SK-N-SH (cell line): ENCODE results near the gene BAHCC1. TPM values are rescaled to one million over a fixed set of nuclear protein-coding genes. Genes with fewer than 3 reads are reported as not detected.

ENCODE experiments used
- CTCF ChIA-PET: fragments of 300-600, 350-600 bp; formaldehyde crosslinking; extraction: SDS; loops from one replicate; lab custom pipeline; 2021; lab: Yijun Ruan, JAX
- POLR2A ChIA-PET: fragments of 350-600 bp; sonication (Branson Sonifier 250); formaldehyde crosslinking; extraction: SDS; loops from one replicate; lab custom pipeline; 2020; ENCODE audit warnings: antibody characterized with exemption, inconsistent platforms; lab: Yijun Ruan, JAX
- DNase-seq: peaks from one replicate; pipeline ENCODE4 v3.0.0; 2012
- H2AFZ ChIP-seq: fragments of 200-600 bp; sonication (generic); 2 replicates; pipeline ENCODE4 v1.8.1; 2016; ENCODE audit warnings: antibody characterized with exemption, mild to moderate bottlenecking, low read depth
- H3F3A ChIP-seq: fragments of 200-600 bp; sonication (generic); replicated peaks from 2 replicates; pipeline ENCODE3; 2016; ENCODE audit warnings: antibody characterized with exemption, mild to moderate bottlenecking; ENCODE audit not compliant: insufficient read depth
- H3K27ac ChIP-seq, 2 experiments: fragments of 200-500 bp in 1 of 2; fragments of 200-600 bp in 1 of 2; sonication (Bioruptor generic) in 1 of 2; sonication (generic), shearing (Covaris generic) in 1 of 2; 2 replicates each; pipeline versions ENCODE4 v1.5.1 to v1.6.1; 2014 to 2016; ENCODE audit warnings: low read depth in 2 of 2, inconsistent platforms in 1 of 2, low read length in 1 of 2, mild to moderate bottlenecking in 1 of 2, mixed read lengths in 1 of 2
- H3K27me3 ChIP-seq: fragments of 200-600 bp; sonication (generic), shearing (Covaris generic); 2 replicates; pipeline ENCODE4 v1.6.1; 2016; ENCODE audit warnings: mixed run types; ENCODE audit not compliant: insufficient read depth
- H3K36me3 ChIP-seq, 2 experiments: fragments of 200-500 bp in 1 of 2; fragments of 200-600 bp in 1 of 2; sonication (Bioruptor generic) in 1 of 2; sonication (generic) in 1 of 2; replicated peaks in 1 of 2; 2 replicates each; pipeline versions ENCODE3 to v1.5.1; 2014 to 2016; ENCODE audit warnings: low read length in 1 of 2, mild to moderate bottlenecking in 1 of 2; ENCODE audit not compliant: insufficient read depth in 2 of 2, control insufficient read depth in 1 of 2
- H3K4me1 ChIP-seq, 2 experiments: fragments of 200-500 bp in 1 of 2; fragments of 200-600 bp in 1 of 2; sonication (Bioruptor generic) in 1 of 2; sonication (generic), shearing (Covaris generic) in 1 of 2; 2 replicates each; pipeline versions ENCODE4 v1.5.1 to v1.6.1; 2014 to 2016; ENCODE audit warnings: low read depth in 1 of 2, low read length in 1 of 2, mixed run types in 1 of 2; ENCODE audit not compliant: insufficient read depth in 2 of 2, control insufficient read depth in 1 of 2
- H3K4me2 ChIP-seq: fragments of 200-600 bp; sonication (generic), shearing (Covaris generic); 2 replicates; pipeline ENCODE4 v1.6.1; 2017; ENCODE audit warnings: mixed run types
- H3K4me3 ChIP-seq, 2 experiments: fragments of 200-500 bp in 1 of 2; fragments of 200-600 bp in 1 of 2; sonication (Bioruptor generic) in 1 of 2; sonication (generic), shearing (Covaris generic) in 1 of 2; 2 replicates each; pipeline versions ENCODE4 v1.5.1 to v1.8.1; 2014 to 2016; ENCODE audit warnings: low read depth in 2 of 2, inconsistent platforms in 1 of 2, low read length in 1 of 2, mild to moderate bottlenecking in 1 of 2, mixed read lengths in 1 of 2, moderate library complexity in 1 of 2
- H3K79me2 ChIP-seq: fragments of 200-600 bp; sonication (generic); 2 replicates; pipeline ENCODE4 v1.8.1; 2017; ENCODE audit warnings: mild to moderate bottlenecking; ENCODE audit not compliant: insufficient read depth
- H3K9ac ChIP-seq: fragments of 200-600 bp; sonication (generic); 2 replicates; pipeline ENCODE4 v1.6.1; 2017; ENCODE audit warnings: mixed run types
- H3K9me2 ChIP-seq: fragments of 200-600 bp; sonication (generic); 2 replicates; pipeline ENCODE4 v1.6.1; 2017; ENCODE audit warnings: mixed run types
- H3K9me3 ChIP-seq: fragments of 200-600 bp; sonication (generic); 2 replicates; pipeline ENCODE4 v1.6.1; 2017; ENCODE audit warnings: mixed run types, mild to moderate bottlenecking, moderate library complexity
- H4K20me1 ChIP-seq: fragments of 200-600 bp; sonication (generic); 2 replicates; pipeline ENCODE4 v1.6.1; 2017; ENCODE audit warnings: mild to moderate bottlenecking, mixed run types; ENCODE audit not compliant: insufficient read depth
- ELF1 ChIP-seq: IDR thresholded peaks from 2 replicates; pipeline ENCODE4 v1.4.0; 2012
- EP300 ChIP-seq, 2 experiments: IDR thresholded peaks; 2 replicates each; pipeline versions ENCODE4 v1.4.0 to v1.6.1; 2012; ENCODE audit warnings: borderline replicate concordance in 1 of 2, low read depth in 1 of 2, low read length in 1 of 2
- GATA2 ChIP-seq: sonication (generic); formaldehyde crosslinking; IDR thresholded peaks from 2 replicates; pipeline ENCODE4 v1.5.0; 2020; ENCODE audit warnings: mild to moderate bottlenecking, missing genetic modification reagents
- NRF1 ChIP-seq: IDR thresholded peaks from 2 replicates; pipeline ENCODE4 v1.6.1; 2012; ENCODE audit warnings: low read depth, mild to moderate bottlenecking, low read length
- SIN3A ChIP-seq: IDR thresholded peaks from 2 replicates; pipeline ENCODE4 v1.6.1; 2012; ENCODE audit warnings: low read depth, mild to moderate bottlenecking, low read length, moderate library complexity, borderline replicate concordance
- SMC3 ChIP-seq: IDR thresholded peaks from 2 replicates; pipeline ENCODE4 v1.6.1; 2012; ENCODE audit warnings: low read depth, low read length, improper control_type of control experiment
- WGBS: methylation state at CpG from one replicate; pipeline ENCODE4 v1.1.6; 2017; ENCODE audit warnings: low lambda C conversion rate; 5-methylcytosine and 5-hydroxymethylcytosine counted together
- polyA plus RNA-seq, 3 experiments: library from polyadenylated mRNA; depleted of rRNA; stranded (reverse); fragments of >200 nt; gene quantifications; 2 replicates each; pipeline ENCODE4 v1.2.3, GENCODE V29; 2012
- TF ChIP-seq, protein P1 (sequence below): IDR thresholded peaks from 2 replicates; pipeline ENCODE4; 2012
- TF ChIP-seq, protein P2 (sequence below): IDR thresholded peaks from 2 replicates; pipeline ENCODE4 v1.4.0; 2012; ENCODE audit warnings: low read depth

The BAHCC1 gene
- polyA plus RNA-seq, 1 of the 3 experiments (the other 2 are of a cell fraction) = 6.4 TPM

DNA sequence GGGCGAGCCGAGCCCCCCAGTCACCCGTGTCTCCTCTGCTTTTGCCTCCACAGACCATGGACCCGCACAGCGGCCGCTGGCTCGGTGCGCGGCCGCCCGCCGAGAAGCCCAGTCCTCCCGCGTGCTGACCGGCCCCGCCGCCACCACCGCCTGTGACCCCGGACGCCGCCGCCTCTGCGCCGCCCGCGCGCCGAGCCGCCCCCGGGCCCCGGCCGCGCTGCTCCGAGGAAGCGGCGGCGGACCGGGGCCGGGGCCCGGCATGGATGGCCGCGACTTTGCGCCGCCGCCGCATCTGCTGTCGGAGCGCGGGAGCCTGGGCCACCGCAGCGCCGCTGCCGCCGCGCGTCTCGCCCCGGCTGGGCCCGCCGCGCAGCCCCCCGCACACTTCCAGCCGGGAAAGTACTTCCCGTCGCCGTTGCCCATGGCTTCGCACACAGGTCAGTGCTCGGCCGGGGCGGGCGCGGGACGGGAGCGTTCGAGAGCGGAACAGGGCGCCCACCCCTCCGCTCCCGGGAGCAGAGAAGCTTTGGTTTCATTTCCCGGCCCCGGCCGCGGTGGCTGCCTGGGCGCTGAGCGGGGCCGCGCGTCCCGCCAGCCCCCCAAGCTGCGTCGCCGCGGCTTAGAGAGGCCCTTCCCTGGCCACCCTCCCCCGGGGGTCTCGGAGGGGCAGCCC, 4.4 kb downstream of the BAHCC1 start:
- H3K27ac ChIP-seq = peak overlapping the region; percentile 55 to 64
- POLR2A ChIA-PET = no interaction called here
- no peaks in the 10 kb centered on the region for H3K9me2 ChIP-seq
- TF ChIP-seq NRF1 (no peak), SIN3A (no peak), SMC3 (no peak), EP300 (IDR thresholded peaks at IDR 0.05; ENCODE audit: borderline replicate concordance in 1 of 2, low read depth in 1 of 2, low read length in 1 of 2) (no peak), ELF1 (no peak)
- TF ChIP-seq, protein P1, sequence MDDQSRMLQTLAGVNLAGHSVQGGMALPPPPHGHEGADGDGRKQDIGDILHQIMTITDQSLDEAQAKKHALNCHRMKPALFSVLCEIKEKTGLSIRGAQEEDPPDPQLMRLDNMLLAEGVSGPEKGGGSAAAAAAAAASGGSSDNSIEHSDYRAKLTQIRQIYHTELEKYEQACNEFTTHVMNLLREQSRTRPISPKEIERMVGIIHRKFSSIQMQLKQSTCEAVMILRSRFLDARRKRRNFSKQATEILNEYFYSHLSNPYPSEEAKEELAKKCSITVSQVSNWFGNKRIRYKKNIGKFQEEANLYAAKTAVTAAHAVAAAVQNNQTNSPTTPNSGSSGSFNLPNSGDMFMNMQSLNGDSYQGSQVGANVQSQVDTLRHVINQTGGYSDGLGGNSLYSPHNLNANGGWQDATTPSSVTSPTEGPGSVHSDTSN = no peak
- TF ChIP-seq, protein P2, sequence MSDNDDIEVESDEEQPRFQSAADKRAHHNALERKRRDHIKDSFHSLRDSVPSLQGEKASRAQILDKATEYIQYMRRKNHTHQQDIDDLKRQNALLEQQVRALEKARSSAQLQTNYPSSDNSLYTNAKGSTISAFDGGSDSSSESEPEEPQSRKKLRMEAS = no peak
- H4K20me1 ChIP-seq = peaks cover 3% of the 10 kb centered on the region
- WGBS = 11% methylated on average over 24 of the region's 95 CpGs
- CTCF ChIA-PET = interaction anchor here (0.6 to 8.6 kb wide), 10 partner anchors 8 to 395 kb away, joined by 3 to 104 read pairs (median 27); no protein-coding TSS in a partner anchor
- peaks cover 73% of the 10 kb centered on the region for H3K79me2 ChIP-seq
- H3K9me3 ChIP-seq = no peaks in the 10 kb centered on the region
- H3K4me3 ChIP-seq = peak overlapping the region; percentile 60 to 65
- no peaks in the 10 kb centered on the region for H3K27me3 ChIP-seq
- H3K36me3 ChIP-seq = no peaks in the 10 kb centered on the region
- peak overlapping the region; percentile 95 for H3K4me2 ChIP-seq
- H2AFZ ChIP-seq = no peak overlapping the region
- peak overlapping the region; percentile 69 for H3K9ac ChIP-seq
- peaks cover 48 to 75% of the 10 kb centered on the region in 2 experiments for H3K4me1 ChIP-seq
- peak; percentile 82 for DNase-seq
- H3F3A ChIP-seq = peaks cover 42% of the 10 kb centered on the region

DNA sequence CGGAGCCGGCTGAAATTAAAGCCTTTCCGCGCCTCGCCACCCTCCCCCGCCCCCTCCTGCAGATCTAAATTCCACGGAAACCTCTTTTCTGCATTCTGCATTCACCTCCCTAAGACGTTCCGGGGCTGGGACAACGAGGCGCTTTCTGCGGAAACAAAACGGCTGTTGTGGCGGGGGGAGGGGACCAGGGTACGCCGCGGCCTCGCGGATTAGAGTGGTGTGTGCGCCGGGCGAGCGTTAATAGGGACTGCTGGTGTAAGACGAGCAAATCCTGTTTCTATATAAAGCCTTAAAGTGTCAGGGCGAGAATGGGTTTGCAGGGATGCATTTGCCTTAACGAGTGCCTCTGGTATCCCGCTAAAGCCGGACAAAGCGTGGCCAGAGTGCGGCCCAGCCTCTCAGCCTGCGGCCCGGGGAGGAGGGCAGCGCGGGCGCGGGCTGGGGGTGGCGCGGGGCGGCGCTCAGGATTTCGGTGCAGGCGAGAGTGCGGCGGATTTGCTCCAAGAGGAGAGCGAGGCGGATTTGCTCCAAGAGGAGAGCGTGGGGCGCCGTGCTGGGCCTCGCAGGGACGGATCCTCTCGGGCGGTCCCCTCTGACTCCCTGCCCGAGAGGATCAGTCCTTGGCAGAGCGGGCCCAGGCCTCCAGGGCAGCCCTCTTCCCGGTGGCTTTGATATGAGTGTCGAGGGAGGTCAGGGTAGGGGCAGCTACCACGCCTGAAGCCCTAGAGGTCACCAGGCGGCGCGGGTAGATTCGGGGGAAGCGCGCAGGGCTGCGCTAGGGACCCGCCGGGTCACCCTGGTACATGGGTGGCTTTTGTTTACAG, 5.1 kb downstream of the BAHCC1 start:
- peak overlapping the region; percentile 55 to 64; a peak in 3 of 4 replicates for H3K27ac ChIP-seq
- H3K9me3 ChIP-seq = no peaks in the 10 kb centered on the region
- TF ChIP-seq, protein P2 = peak; percentile 37; the same call in 1 of the 2 replicates
- no peak for TF ChIP-seq GATA2 (CRISPR knock-in tag)
- peak overlapping the region; percentile 60 to 65 for H3K4me3 ChIP-seq
- no peaks in the 10 kb centered on the region for H3K9me2 ChIP-seq
- H3K4me2 ChIP-seq = peak overlapping the region; percentile 95
- CTCF ChIA-PET = interaction anchor here (1.0 to 6.4 kb wide), 6 partner anchors 9 to 84 kb away, joined by 3 to 41 read pairs (median 4); no protein-coding TSS in a partner anchor
- no peaks in the 10 kb centered on the region for H3K27me3 ChIP-seq
- peak overlapping the region; percentile 69 for H3K9ac ChIP-seq
- no peak overlapping the region for H2AFZ ChIP-seq
- H4K20me1 ChIP-seq = no peaks in the 10 kb centered on the region
- POLR2A ChIA-PET = interaction anchor here (0.6 kb wide), 1 partner anchor 237 kb away, joined by 4 read pairs; no protein-coding TSS in a partner anchor
- H3F3A ChIP-seq = peaks cover 41% of the 10 kb centered on the region
- peaks cover 50 to 70% of the 10 kb centered on the region in 2 experiments for H3K4me1 ChIP-seq
- no peak for DNase-seq
- peaks cover 73% of the 10 kb centered on the region for H3K79me2 ChIP-seq
- WGBS = 58% methylated on average over 67 of the region's 67 CpGs
- no peaks in the 10 kb centered on the region for H3K36me3 ChIP-seq
